GM12872 (cell line): ENCODE results near the gene DTD1.
A peak's percentile ranks its signal among the peaks of the same experiment; 100 is the strongest.

ENCODE experiments used
- CTCF ChIP-seq: IDR thresholded peaks from 3 replicates; pipeline ENCODE4 v1.5.1; 2011; ENCODE audit warnings: low read depth, mild to moderate bottlenecking, low read length, moderate library complexity; ENCODE audit not compliant: insufficient read depth

Gene DTD1

GRCh38 chr20:18754030-18754652 is 166.3 kb downstream of the DTD1 start:
- peak; percentile 38; the same call in 1 of the 3 replicates for TF ChIP-seq CTCF

GRCh38 chr20:18754653-18755045 is 166.8 kb downstream of the DTD1 start:
- TF ChIP-seq CTCF, result no peak

GRCh38 chr20:18767676-18768075 is 179.8 kb downstream of the DTD1 start:
- TF ChIP-seq CTCF, result no peak

GRCh38 chr20:18773566-18773965 is 185.7 kb downstream of the DTD1 start:
- no peak for TF ChIP-seq CTCF

GRCh38 chr20:18774207-18774606 is 186.4 kb downstream of the DTD1 start:
- TF ChIP-seq CTCF, result no peak

- TF ChIP-seq CTCF, result no peak
These were observed 187.8 kb downstream of the DTD1 start for GRCh38 chr20:18775633-18776032.

GRCh38 chr20:18778690-18779392 is 191.0 kb downstream of the DTD1 start:
- TF ChIP-seq CTCF, result no peak
